HG03280 (cell line): ENCODE data around the gene XPA.
"Not testable (repeated sequence)": the region's sequence is repeated elsewhere in the genome, so short reads cannot be mapped to it uniquely, and the experiment has no call there.

ENCODE experiments used
- ATAC-seq: cut with Tn5 transposase; IDR thresholded peaks from one replicate; pipeline ENCODE4 v1.9.1; 2021; ENCODE audit warnings: mild to moderate bottlenecking, moderate library complexity; ENCODE audit not compliant: unreplicated experiment

Gene XPA

GRCh38 chr9:97696803-97697601 lies at the start of gene XPA:
Gene XPA, minus strand, starts transcription at chr9:97697340. Its CDS starts 48 bp downstream, at chr9:97697292.
- ATAC-seq, result peak; percentile 93

DNA sequence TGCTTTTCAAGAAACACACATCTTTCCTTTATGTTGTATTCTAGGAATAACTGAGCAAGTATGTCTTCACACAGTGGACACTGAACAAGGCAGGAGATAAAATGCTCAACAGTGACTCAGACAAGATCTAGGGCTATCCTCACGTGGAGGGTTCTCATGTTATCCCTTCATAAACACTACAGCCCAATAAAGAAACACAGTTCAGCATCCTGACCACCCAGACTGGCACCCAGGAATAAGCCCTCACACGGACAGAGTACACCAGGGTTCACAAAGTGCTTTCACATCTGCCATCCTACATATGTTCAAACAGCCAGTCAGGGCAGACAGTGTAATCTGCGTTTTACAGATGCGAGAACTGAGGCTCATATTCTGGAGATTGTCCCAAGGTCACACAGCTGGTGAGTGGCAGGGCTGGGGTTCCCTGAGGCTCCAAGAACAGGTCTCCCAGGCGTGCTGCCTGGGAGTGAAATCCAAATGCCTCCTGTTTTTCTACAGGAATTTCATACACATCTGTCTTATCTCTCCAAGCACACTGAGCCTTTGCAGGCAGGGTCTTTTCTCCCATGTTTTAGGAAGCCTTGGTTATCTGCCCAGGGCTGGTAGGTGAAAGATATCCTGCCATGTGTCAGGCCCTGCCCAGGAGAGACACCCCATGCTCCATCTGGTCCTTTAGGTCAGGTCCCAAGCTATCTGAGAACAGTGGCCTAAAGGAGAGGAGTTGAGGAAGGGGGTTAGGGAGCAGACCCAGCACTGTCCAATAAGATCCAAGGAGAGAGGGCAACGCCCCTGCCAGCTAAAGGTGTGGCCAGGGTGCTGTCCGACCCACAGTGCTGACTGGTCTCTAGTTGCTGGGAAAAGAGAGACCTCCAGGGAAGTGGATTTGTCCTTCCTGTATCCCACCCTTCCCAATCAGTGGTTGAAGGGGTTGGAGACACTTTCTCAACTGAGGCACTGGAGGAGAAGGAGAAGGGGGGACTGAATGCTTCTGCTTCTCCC lies 47.9 kb upstream of the XPA start:
- ATAC-seq, result no peak

- not testable (repeated sequence) for ATAC-seq
These were observed 46.9 kb upstream of the XPA start for GRCh38 chr9:97744025-97744424.

DNA sequence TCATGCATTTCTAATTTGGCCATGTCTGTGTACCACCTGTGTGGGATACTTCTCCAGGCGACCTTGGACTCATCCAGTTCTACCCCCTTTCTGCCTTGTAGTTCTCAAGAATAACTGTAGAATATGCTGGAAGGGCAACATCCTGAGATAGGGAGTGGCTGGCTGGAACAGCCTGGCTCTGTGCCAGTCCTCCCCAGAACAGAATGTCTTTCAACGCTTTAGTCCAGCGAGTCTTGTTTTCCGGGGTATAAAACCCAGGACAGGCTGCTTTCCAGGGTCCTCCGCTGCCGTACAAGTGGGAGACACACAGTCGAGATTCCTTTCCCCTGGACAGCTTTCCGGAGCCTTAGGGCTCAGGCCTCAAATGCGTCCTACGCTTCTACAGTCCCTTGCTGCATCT lies 45.4 kb upstream of the XPA start:
- ATAC-seq, result no peak

DNA sequence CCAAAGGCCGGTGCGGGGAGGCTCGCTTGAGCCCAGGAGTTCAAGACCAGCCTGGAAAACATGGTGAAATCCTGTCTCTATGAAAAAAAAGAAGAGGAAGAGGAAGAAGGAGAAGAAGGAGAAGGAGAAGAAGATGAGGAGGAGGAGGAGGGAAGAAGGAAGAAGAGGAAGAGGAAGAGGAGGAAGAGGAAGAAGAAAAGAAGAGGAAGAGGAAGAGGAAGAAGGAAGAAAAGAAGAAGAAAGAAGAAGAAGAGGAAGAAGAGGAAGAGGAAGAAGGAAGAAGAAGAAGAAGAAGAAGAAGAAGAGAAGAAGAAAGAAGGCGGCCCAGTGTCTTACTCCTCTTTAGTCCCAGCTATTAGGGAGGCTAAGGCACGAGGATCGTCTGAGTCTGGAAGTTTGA lies 44.8 kb upstream of the XPA start:
- ATAC-seq, result no peak

DNA sequence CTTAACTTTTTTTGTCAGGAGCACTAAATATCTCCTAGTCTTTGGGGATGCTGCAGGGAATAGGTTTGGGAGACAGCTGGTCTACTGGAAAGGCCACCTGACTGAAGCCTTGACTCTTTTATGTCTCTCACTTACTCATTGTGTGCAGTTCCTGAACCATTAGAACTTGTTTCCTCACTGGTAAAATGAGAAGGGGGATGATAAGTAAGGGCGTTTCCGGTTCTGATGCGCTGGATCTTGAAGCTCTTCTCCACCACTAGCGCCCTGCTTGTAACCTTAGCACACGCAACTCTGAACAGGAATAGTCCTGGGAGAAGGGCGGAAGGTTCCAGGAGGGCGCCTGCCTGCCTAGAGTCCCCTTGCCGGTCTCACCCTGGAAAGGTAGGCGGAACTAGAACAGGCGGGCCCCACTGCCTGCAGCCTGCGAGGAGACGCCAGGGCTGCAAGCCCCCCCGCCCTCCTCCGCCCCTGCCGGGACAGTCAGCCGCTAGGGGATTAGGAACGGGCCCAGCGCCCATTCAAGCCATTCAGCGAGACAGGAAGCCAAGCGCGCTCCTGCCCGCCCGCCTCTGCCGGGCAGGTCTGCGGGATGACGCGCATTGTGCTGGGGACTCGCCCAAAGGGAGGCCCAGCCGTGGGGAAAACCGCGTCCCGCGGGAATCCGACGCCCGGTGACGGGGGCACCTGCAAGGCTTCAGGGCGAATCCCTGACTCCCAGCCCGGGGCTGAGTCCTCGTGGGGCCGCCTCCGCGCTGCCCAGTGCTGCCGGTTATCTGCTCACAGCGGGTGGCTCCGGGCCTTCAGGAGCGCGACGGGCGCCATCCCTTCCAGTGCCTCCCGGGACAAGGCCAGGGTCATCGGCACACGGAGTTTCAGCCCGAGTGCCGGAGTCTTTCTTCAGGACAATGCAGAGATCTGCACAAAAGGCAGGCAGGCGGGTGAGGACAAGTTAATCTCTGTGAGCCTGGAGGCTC lies 44.0 kb upstream of the XPA start:
- no peak for ATAC-seq

GRCh38 chr9:97737429-97737828 lies 40.3 kb upstream of the XPA start:
- ATAC-seq, result no peak

DNA sequence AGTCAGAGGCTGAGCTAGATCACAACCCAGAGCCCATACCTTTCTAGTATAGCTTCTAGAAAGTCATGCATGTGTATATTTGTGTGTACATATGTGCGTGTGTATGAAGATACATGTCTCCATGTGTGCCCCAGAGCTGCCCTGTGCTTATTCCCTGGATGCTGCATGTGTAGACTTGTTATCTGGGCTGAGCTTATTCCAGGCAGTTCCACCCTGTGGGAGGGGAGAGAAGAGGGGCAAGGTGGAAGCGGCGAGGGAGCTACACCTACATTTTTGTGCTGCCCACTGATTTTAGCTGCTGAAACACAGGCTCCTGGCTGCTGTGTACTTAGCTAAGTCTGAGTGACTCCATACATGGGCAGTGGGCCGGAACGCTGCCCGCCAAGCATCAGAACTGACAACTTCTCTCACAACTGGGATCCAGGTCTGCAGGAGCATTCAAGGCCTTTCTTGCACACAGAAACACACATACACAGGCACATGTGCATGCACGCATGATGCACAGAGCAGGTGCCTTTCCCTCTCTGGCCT lies 38.0 kb upstream of the XPA start:
- no peak for ATAC-seq

DNA sequence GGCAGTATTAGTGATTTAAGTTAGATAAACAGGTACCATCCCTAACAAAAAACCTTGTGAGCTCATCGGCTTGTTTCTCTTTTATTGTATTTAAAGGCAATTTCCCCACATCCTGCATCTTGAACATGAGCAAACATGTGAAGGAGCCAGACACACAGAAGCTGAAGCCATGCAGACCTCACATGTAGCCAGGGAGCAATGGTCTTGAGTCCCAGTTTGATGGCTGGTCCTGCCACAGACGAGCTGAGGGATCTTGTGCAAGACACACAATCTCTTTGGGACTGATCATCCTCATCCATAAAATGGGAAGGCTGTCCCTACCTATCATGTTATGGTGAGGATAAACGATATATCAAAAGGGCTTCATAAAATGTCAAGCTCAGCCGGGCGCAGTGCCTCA lies 29.6 kb upstream of the XPA start:
- no peak for ATAC-seq

DNA sequence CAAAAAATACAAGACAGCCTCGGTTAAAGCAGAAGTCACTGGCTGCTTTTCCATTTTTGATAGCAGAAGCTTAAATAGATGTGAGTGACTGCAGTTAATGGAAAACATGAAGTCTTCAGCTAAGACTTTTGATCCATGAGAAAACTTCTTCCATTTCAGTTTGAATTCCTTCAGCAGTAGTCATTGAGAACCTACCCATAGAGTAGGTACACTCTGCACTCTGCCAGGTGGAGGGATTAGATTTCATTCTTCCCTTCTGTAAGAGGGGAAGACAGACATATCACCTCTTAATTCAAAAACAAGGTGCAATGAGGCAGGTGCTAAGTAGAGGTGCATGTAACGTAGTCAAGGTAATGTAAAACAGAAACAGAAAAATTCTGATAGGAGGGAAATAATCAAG lies 26.7 kb upstream of the XPA start:
- no peak for ATAC-seq

DNA sequence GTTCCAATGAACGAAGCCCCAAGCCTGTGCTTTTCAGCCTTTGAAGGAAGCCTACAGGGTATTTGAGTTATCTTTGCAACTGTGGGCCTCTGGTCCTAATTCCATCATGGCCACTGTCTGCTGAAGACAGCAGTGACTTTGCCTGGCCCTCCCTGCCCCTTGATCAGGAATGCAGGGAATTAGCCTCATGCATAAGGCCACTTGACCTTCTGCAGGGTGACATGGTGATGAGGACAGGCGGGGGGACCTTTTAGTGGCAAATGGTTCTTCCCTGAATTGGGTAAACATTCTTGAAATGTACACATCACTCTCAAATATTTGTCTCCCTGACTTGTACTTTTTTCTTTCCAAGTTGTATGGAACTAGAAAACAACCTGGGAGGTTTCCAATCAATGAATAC lies 25.2 kb upstream of the XPA start:
- ATAC-seq, result no peak

DNA sequence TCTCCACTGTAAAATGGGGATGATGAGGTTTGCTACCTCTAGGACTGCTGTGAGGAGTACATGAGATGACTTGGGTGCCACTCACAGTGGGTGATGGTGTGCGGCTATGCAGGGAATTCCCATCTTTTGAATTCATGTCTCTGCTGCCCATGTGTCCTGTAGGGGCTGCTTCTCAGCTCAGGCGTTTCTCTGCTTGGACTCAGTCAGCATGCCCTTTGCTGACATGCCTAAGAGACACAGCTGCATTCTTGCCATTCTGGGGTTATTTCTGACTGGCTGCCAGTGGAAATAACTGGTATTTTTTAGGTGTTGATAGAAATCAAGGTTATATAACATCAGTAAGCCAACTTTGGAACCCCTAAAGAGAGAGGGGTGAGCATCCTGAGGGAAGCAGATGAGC lies 24.3 kb upstream of the XPA start:
- no peak for ATAC-seq

DNA sequence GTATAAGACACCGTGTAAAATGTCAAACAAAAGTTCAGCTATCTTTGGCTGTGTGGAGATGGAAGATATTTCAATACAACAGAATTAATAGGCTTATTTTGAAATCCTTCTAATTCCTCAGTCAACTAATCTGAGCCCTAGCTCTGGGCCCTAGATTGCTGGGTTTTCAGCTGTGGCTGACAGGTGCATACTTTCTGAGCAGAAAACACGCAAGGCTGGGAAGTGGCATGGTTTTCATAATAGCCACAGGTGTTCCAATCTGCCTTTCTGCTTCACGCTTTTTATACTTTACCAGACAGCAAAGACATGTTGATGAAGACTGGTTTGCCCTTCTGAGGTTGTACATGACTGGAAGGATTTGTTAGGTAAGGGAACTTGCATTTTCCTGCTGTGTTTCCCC lies 20.7 kb upstream of the XPA start:
- no peak for ATAC-seq

DNA sequence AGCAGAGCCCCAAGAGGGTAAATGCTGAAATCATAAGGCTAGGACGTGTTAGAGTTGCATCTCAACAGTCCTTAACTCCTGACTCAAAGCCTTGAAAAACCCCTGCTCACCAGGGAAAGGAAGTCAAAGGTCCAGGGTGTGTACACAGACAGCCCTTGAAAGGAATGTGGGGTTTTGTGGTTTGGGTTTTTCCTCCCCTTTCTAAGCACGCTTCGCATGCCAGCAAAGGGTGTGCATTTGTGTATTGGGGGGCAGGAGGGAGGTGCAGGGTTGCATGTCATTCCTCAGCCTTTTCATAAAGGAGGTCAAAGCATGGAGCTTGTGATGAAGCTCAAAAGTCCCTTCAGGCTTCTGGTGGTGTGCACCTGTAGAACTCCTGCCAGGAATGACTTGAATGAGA lies 17.3 kb upstream of the XPA start:
- no peak for ATAC-seq

DNA sequence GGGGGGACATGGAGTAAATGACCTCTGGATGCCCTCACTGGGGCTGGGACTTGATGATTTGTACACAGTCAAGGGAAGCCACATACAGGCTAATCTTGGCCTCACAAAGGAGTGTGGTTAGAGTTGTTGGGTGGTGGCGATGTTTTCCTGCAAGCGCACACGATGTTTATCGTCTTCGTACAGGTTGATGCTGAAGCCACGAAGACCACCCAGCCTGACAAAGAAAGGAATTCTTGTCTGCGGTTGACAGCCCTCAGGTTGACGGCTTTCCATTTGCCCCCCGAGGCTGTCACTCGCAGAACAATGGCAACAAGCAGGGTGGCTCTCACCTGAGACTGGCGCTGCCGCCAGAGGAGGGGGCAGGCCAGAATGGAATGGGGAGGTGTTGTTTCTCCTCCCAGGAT lies 14.1 kb upstream of the XPA start:
- ATAC-seq, result no peak

- peak; percentile 63 for ATAC-seq
These were observed 13.4 kb upstream of the XPA start for GRCh38 chr9:97710356-97711222.

- ATAC-seq, result no peak
These were observed 9.1 kb upstream of the XPA start for GRCh38 chr9:97706246-97706645.

DNA sequence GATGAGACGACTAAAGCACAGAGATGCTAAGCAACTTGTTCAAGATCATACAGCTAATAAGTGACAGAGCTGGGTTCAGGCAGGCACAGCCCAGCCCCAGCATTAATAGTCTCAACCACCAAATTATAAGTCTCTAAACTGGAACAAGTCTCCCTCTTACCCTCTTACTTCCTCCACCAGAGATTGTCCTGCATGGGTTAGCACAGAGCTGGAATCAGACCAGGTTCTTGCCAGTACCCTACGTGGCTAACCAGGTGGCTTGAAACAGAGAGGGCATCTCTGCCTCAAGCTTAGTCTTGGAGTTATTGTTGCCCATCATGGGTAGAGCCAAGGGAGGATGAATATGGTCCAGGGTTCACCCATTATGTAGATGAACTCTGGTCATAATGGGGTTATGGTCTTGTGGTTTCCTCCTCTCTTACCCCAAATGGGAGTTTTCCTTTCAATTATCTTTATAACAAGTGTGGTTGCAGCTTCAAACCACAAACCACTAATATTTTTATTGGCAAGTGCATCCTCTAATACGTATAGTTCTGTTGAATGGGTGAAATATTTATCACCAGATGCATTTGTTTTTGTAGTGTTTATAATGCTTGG lies 8.3 kb upstream of the XPA start:
- ATAC-seq, result no peak

DNA sequence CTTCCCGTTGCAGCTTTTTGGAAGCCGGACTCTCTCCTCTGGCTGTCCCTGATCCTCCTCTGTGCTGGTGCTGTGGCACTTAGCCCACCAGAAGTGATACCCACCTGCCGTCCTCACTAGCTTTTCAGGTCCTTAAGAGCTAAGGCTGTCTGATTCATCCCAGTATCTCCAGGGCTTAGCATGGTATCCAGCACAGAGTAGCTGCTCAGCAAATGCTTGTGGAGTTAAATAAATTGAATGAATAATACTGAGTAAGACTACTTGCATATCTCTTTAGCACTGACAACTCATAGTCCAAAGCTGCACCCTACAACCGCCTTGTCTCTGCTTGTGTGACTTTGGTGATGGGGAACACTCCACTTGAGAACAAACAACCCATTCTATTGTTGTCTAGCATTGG lies 7.7 kb upstream of the XPA start:
- ATAC-seq, result no peak
